Measurements from ENCODE around the gene OGDH.
"Not testable (repeated sequence)": the region's sequence is repeated elsewhere in the genome, so short reads cannot be mapped to it uniquely, and the experiment has no call there.

DNA sequence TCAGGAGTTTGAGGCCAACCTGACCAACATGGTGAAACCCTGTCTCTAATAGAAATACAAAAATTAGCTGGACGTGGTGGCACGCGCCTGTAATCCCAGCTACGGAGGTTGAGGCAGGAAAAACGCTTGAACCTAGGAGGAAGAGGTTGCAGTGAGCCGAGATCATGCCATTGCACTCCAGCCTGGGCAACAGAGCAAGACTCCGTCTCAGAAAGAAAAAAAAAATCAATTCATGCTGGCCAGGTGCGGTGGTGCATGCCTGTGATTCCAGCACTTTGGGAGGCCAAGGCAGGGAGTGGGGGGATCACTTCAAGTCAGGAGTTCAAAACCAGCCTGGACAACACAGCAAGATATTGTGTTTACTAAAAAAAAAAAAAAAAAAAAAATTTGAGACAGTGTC lies 9.2 kb upstream of the OGDH start:
- TF ChIP-seq, protein P1, sequence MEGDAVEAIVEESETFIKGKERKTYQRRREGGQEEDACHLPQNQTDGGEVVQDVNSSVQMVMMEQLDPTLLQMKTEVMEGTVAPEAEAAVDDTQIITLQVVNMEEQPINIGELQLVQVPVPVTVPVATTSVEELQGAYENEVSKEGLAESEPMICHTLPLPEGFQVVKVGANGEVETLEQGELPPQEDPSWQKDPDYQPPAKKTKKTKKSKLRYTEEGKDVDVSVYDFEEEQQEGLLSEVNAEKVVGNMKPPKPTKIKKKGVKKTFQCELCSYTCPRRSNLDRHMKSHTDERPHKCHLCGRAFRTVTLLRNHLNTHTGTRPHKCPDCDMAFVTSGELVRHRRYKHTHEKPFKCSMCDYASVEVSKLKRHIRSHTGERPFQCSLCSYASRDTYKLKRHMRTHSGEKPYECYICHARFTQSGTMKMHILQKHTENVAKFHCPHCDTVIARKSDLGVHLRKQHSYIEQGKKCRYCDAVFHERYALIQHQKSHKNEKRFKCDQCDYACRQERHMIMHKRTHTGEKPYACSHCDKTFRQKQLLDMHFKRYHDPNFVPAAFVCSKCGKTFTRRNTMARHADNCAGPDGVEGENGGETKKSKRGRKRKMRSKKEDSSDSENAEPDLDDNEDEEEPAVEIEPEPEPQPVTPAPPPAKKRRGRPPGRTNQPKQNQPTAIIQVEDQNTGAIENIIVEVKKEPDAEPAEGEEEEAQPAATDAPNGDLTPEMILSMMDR (conservative IDR thresholded peaks at IDR 0.05), result not testable (repeated sequence)
- not testable (repeated sequence) for TF ChIP-seq ZFX (IDR thresholded peaks at IDR 0.05)
